Thoracic aorta (tissue), 2 donors: Measurements from ENCODE around the gene CALML5. TPM values are rescaled to one million over a fixed set of nuclear protein-coding genes. Genes with fewer than 3 reads are reported as not detected.

Experiments
- ATAC-seq: fragments of 150-250 bp; one replicate; pipeline ENCODE4 v1.8.0; 2017; ENCODE audit warnings: low read depth; ENCODE audit not compliant: insufficient number of reproducible peaks, low FRiP score
- DNase-seq: peaks from one replicate; pipeline ENCODE4 v3.0.0-alpha.2; 2020; ENCODE audit warnings: low spot score
- H3K27ac ChIP-seq, 2 donors: fragments of 200-600 bp; sonication (generic); 1 replicate in 1 of 2; 2 replicates in 1 of 2; pipeline ENCODE4 v1.5.1; 2016; ENCODE audit warnings: mild to moderate bottlenecking in 2 of 2, moderate library complexity in 2 of 2
- H3K27me3 ChIP-seq: fragments of 200-600 bp; sonication (generic); replicated peaks from 2 replicates; pipeline ENCODE4 v1.6.0; 2016; ENCODE audit warnings: mild to moderate bottlenecking; ENCODE audit not compliant: insufficient read depth
- H3K36me3 ChIP-seq: fragments of 200-600 bp; sonication (generic); one replicate; pipeline ENCODE4 v1.5.1; 2016
- H3K4me1 ChIP-seq, 2 donors: fragments of 200-600 bp; sonication (generic); 1 replicate in 1 of 2; 2 replicates in 1 of 2; pipeline versions ENCODE4 v1.5.1 to v1.6.0; 2016; ENCODE audit warnings: low read depth in 2 of 2, mild to moderate bottlenecking in 1 of 2; ENCODE audit not compliant: control insufficient read depth in 1 of 2
- H3K4me3 ChIP-seq: fragments of 200-600 bp; sonication (generic); 2 replicates; pipeline ENCODE4 v1.5.1; 2016; ENCODE audit warnings: mild to moderate bottlenecking
- H3K9me3 ChIP-seq: fragments of 200-600 bp; sonication (generic); 2 replicates; pipeline ENCODE4 v1.5.1; 2016
- total RNA-seq, 2 donors: library from RNA; depleted of rRNA; stranded (reverse); fragments of >200 nt; gene quantifications; one replicate each; pipeline versions ENCODE4 v1.1.0 to v1.2.3, GENCODE V29; 2016
- TF ChIP-seq, protein P1 (sequence below): fragments of 200-600 bp; sonication (generic); IDR thresholded peaks from one replicate; pipeline ENCODE4 v1.5.1; 2019; ENCODE audit warnings: antibody characterized with exemption

The CALML5 gene
- total RNA-seq, 2 donors from 2014 or later: 3.7 TPM; not detected in 1

DNA sequence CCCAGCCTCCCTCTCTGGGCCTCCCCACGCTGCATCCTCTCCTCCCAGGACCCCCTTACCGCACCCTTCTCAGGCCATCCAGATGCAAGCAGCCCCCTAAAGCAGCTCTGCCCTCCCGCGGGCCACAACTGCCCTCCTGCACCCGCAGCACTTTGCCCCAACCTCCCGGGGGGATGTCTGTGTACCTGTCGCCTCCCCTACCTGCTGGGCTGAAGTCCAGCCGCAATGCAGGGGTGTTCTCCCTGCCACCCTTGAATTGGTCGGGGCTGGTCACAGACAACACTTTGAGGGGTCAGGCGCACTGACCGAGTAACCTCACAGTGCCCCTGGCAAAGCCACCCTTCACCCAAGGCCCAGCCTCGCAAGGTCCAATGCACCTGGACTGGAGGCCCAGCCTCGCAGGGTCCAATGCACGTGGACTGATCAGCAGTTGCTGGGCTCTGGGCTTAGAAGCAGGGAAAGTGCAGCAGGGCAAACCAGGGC is 8.3 kb upstream of the CALML5 start:
- no peak for ATAC-seq

DNA sequence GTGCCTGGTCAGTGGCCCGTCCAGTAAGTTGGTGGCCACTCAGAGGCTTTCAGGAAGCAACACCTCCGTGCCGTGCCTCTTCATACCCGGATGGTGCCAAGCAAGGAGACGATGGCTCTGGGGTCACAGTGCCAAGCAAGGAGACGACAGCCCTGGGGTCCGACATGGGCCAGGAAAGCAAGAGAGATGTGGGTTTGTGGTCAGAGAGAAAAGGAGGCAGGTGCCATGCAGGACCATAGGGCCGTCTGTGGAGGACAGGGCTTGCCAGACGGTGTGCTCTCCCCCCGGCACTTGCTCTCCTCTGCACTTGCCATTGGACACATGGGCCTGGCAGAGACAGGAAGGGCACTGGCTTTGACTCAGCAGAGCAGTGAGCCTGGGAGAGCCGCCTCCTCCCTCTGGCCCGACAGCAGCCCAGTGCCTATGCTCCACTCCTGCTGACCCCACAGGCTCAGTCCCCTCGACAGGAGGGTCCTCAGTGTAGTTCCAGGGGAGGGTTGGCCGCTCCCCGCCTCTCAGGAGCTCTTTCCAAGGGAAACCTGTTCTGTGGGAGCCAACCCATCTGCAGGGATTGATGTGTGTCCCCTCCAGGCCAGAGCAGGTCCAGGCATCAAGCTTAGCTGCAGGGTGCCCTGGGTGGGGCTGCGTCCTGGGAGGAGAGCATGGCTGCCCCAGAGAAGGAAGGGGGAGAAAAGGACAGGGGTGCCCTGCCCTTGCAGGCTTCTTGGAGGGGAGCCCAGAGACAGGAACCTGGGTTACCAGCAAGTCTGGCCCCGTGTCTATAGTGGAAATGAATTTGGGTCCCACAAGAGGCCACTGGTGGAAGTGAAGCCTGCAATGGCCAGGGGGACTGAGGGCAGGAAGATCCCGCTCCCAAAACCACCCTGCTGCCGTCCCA is 7.6 kb upstream of the CALML5 start:
- no peak for DNase-seq
- H3K9me3 ChIP-seq: no peaks in the 10 kb centered on the region
- ATAC-seq: no peak
- TF ChIP-seq, protein P1, sequence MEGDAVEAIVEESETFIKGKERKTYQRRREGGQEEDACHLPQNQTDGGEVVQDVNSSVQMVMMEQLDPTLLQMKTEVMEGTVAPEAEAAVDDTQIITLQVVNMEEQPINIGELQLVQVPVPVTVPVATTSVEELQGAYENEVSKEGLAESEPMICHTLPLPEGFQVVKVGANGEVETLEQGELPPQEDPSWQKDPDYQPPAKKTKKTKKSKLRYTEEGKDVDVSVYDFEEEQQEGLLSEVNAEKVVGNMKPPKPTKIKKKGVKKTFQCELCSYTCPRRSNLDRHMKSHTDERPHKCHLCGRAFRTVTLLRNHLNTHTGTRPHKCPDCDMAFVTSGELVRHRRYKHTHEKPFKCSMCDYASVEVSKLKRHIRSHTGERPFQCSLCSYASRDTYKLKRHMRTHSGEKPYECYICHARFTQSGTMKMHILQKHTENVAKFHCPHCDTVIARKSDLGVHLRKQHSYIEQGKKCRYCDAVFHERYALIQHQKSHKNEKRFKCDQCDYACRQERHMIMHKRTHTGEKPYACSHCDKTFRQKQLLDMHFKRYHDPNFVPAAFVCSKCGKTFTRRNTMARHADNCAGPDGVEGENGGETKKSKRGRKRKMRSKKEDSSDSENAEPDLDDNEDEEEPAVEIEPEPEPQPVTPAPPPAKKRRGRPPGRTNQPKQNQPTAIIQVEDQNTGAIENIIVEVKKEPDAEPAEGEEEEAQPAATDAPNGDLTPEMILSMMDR: no peak
- no peaks in the 10 kb centered on the region for H3K36me3 ChIP-seq
- no peaks in the 10 kb centered on the region for H3K27me3 ChIP-seq
- H3K4me1 ChIP-seq: peaks cover 0 to 7% of the 10 kb centered on the region in 2 donors
- no peak overlapping the region for H3K4me3 ChIP-seq
- no peak overlapping the region for H3K27ac ChIP-seq

More for the DNA sequence above, 8.3 kb upstream of the CALML5 start:
- Histone ChIP-seq H3K27me3 (no peaks in the 10 kb centered on the region), H3K9me3 (no peaks in the 10 kb centered on the region), H3K36me3 (no peaks in the 10 kb centered on the region), H3K27ac (no peak overlapping the region), H3K4me3 (no peak overlapping the region), H3K4me1 (peaks cover 0 to 7% of the 10 kb centered on the region in 2 donors)
- DNase-seq: no peak
- TF ChIP-seq, protein P1: no peak

DNA sequence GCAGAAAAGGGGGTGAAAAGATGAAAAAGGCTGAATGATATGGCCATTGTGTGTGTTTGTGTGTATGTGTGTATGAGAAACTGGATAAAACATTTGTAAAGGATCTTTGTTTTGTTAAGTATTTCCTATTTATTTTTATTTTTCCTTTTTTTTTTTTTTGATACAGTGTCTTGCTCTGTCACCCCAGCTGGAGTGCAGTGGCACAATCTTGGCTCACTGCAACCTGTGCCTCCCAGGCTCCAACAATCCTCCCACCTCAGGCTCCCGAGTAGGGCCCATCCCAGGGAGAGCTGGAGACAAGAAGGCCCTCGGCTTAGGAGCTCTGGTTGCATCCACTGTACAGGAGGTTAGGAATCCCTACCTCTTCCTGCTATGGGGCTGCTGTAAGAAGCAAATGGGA is 6.9 kb upstream of the CALML5 start:
- TF ChIP-seq, protein P1: no peak
- Histone ChIP-seq H3K4me3 (no peak overlapping the region), H3K27ac (no peak overlapping the region), H3K4me1 (peaks cover 0 to 7% of the 10 kb centered on the region in 2 donors), H3K27me3 (no peaks in the 10 kb centered on the region), H3K36me3 (no peaks in the 10 kb centered on the region), H3K9me3 (no peaks in the 10 kb centered on the region)
- DNase-seq: no peak
- no peak for ATAC-seq

DNA sequence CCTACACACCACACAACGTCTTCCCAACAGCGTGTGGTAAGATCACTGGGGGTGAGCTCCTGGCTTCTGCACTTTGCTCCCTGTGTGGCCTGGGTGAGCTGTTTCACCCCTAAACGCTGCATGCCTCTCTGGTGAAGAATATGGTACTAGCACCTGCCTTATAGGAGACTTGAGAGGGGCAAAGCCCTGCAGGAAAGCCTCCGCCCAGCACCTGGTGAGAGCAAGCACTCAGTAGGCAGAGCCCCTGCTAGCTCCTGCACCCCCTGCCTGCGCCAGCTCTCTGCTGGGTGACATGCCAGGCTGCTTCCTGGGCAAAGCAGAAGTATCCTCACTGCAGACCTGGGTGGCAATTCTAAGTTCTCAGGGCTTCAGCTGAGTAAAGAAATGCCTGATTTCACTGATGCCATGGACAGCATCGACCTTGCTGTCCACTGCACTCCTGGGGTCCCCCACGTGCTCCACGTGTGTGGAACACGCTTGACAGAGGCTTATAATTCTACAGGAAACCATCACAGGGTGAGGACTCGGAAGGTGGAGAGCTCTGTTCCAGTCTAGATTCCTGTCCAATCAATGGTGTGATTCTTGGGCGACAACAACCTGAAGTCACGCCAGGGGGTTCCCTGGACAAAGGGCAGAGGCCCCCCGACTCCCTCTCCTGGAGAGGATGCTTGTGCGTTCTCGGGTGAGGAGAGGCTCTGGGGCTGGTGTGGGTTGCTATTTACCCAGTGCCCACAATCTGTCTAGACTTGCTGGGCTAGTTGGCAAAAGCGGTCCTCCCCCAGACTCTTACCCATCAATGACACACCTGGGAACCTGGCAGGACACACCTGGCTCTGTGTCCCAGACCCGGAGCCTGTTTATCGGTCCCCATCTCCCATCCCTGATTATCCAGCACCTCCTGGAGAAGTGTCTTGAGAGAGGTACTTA is 5.0 kb upstream of the CALML5 start:
- TF ChIP-seq, protein P1: no peak
- H3K27ac ChIP-seq: no peak overlapping the region
- DNase-seq (no peak), ATAC-seq (no peak)
- peaks cover 0 to 7% of the 10 kb centered on the region in 2 donors for H3K4me1 ChIP-seq
- no peaks in the 10 kb centered on the region for H3K9me3 ChIP-seq
- H3K27me3 ChIP-seq: no peaks in the 10 kb centered on the region
- H3K36me3 ChIP-seq: no peaks in the 10 kb centered on the region
- H3K4me3 ChIP-seq: no peak overlapping the region

DNA sequence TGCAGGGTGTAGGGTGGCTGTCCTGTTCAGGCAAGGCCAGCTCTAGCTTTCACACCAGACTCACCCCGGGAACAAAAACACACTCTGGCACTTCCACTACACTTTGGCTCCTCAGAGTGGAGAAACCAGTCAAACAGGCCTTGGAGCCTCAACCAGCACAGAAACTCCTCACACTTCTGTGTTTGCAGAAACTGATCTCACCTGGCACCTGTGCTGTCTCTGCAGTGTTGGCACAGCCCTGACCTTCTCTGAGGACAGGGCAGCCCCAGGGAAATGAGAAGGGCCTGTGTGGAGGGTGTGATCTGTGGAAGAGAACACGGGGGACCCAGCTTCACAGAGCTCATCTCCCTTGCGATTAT is 4.1 kb upstream of the CALML5 start:
- DNase-seq: no peak

More for the DNA sequence above, 4.1 kb upstream of the CALML5 start:
- Histone ChIP-seq H3K27me3 (no peaks in the 10 kb centered on the region), H3K36me3 (no peaks in the 10 kb centered on the region), H3K4me1 (peaks cover 0 to 7% of the 10 kb centered on the region in 2 donors), H3K27ac (no peak overlapping the region), H3K9me3 (no peaks in the 10 kb centered on the region), H3K4me3 (no peak overlapping the region)
- TF ChIP-seq, protein P1: no peak
- ATAC-seq: no peak
